ENCODE data around the gene EFS. TPM values are rescaled to one million over a fixed set of nuclear protein-coding genes. Genes with fewer than 3 reads are reported as not detected.
"Not testable (repeated sequence)": the region's sequence is repeated elsewhere in the genome, so short reads cannot be mapped to it uniquely, and the experiment has no call there.

Gene EFS
- total and polyA plus RNA-seq, 10 of the 15 experiments (the other 5 are each of a cell fraction or from before 2014, with no cell fraction given): 0.08 TPM; not detected in 9

GRCh38 chr14:23392613-23393012 lies 27.6 kb upstream of the EFS start:
- CTCF ChIA-PET: interaction anchor here (0.7 to 1.7 kb wide), 4 partner anchors 10 to 72 kb away, joined by 3 to 6 read pairs (median 4); no protein-coding TSS in a partner anchor
- SMC1A ChIA-PET (ENCODE audit: uncharacterized antibody, unreplicated experiment): no interaction called here
- in situ Hi-C loops (cut with MboI): no loop called here
- Histone ChIP-seq H2AFZ (ENCODE audit: control insufficient read depth, low read depth, low read length) (no peak overlapping the region), H4K20me1 (ENCODE audit: control insufficient read depth, insufficient read depth) (no peaks in the 10 kb centered on the region), H3K9ac (ENCODE audit: control insufficient read depth, insufficient read depth, low read length) (no peak overlapping the region), H3K9me3 (replicated peaks; ENCODE audit: control insufficient read depth, insufficient read depth, low read length) (no peaks in the 10 kb centered on the region), H3K36me3 (ENCODE audit: control insufficient read depth in 2 of 2, insufficient read depth in 2 of 2, low read length in 1 of 2) (no peaks in the 10 kb centered on the region), H3K4me2 (ENCODE audit: control insufficient read depth, insufficient read depth) (no peak overlapping the region), H3K4me1 (ENCODE audit: control insufficient read depth, insufficient read depth, low read length) (no peaks in the 10 kb centered on the region), H3K27me3 (replicated peaks in 1 of 2; ENCODE audit: control insufficient read depth in 2 of 2, insufficient read depth in 2 of 2, low read length in 1 of 2) (no peaks in the 10 kb centered on the region; a peak in 2 of 4 replicates), H3K79me2 (ENCODE audit: control insufficient read depth, insufficient read depth, low read length) (no peaks in the 10 kb centered on the region), H3K4me3 (no peak overlapping the region), H3K27ac (ENCODE audit: control insufficient read depth, insufficient read depth) (no peak overlapping the region)
- BruUV-seq (replicated peaks): no TSS peak
- POLR2A ChIA-PET: no interaction called here
- RAD21 ChIA-PET (ENCODE audit: unreplicated experiment): no interaction called here
- intact Hi-C loops (cut with micrococcal nuclease; ENCODE audit: unreplicated experiment): no loop called here
- no peak for ATAC-seq
- TF ChIP-seq MEF2A (IDR thresholded peaks at IDR 0.05; ENCODE audit: insufficient read depth, low read depth, low read length): no peak
- TF ChIP-seq MLLT1 (IDR thresholded peaks at IDR 0.05): no peak
- no peak for TF ChIP-seq CBX5 (IDR thresholded peaks at IDR 0.05; ENCODE audit: low read depth)
- no peak for TF ChIP-seq TCF3 (IDR thresholded peaks at IDR 0.05; ENCODE audit: borderline replicate concordance, insufficient read depth, low read depth, low read length)
- no peak for TF ChIP-seq SMC3 (IDR thresholded peaks at IDR 0.05; ENCODE audit: borderline replicate concordance, low read length)
- no peak for TF ChIP-seq HDGF (IDR thresholded peaks at IDR 0.05)
- FAIRE-seq: no peak
- 46% methylated on average over 7 of the region's 7 CpGs for WGBS (ENCODE audit: insufficient coverage, insufficient replicate concordance, low lambda C conversion rate, missing lambda C conversion rate)
- DNase-seq (ENCODE audit: low read depth, low spot score): no peak

- CTCF ChIA-PET: interaction anchor here (0.6 kb wide), 1 partner anchor 217 kb away, joined by 3 read pairs; no protein-coding TSS in a partner anchor
- RAD21 ChIA-PET (ENCODE audit: unreplicated experiment); H3K27ac ChIP-seq (ENCODE audit: control insufficient read depth, insufficient read depth): not testable (repeated sequence)
Observed at GRCh38 chr14:23389871-23390270, 24.9 kb upstream of the EFS start.

More at GRCh38 chr14:23389871-23390270, 24.9 kb upstream of the EFS start:
- H2AFZ ChIP-seq (ENCODE audit: control insufficient read depth, low read depth, low read length); BruUV-seq (replicated peaks); H3K27me3 ChIP-seq (replicated peaks in 1 of 2; ENCODE audit: control insufficient read depth in 2 of 2, insufficient read depth in 2 of 2, low read length in 1 of 2); H3K79me2 ChIP-seq (ENCODE audit: control insufficient read depth, insufficient read depth, low read length); DNase-seq (ENCODE audit: low read depth, low spot score); in situ Hi-C loops (cut with MboI); ATAC-seq; H3K36me3 ChIP-seq (ENCODE audit: control insufficient read depth in 2 of 2, insufficient read depth in 2 of 2, low read length in 1 of 2); SMC1A ChIA-PET (ENCODE audit: uncharacterized antibody, unreplicated experiment); H3K4me3 ChIP-seq; H4K20me1 ChIP-seq (ENCODE audit: control insufficient read depth, insufficient read depth); H3K9ac ChIP-seq (ENCODE audit: control insufficient read depth, insufficient read depth, low read length); H3K4me1 ChIP-seq (ENCODE audit: control insufficient read depth, insufficient read depth, low read length); POLR2A ChIA-PET; H3K9me3 ChIP-seq (replicated peaks; ENCODE audit: control insufficient read depth, insufficient read depth, low read length); intact Hi-C loops (cut with micrococcal nuclease; ENCODE audit: unreplicated experiment); H3K4me2 ChIP-seq (ENCODE audit: control insufficient read depth, insufficient read depth); FAIRE-seq: not testable (repeated sequence)
- WGBS (ENCODE audit: insufficient coverage, insufficient replicate concordance, low lambda C conversion rate, missing lambda C conversion rate): 67% methylated on average over 3 of the region's 19 CpGs
